ENCODE results near the gene LINGO4. TPM values are rescaled to one million over a fixed set of nuclear protein-coding genes. Genes with fewer than 3 reads are reported as not detected.

LINGO4 gene
- total RNA-seq, 1 experiment from 2014 or later = not detected

DNA sequence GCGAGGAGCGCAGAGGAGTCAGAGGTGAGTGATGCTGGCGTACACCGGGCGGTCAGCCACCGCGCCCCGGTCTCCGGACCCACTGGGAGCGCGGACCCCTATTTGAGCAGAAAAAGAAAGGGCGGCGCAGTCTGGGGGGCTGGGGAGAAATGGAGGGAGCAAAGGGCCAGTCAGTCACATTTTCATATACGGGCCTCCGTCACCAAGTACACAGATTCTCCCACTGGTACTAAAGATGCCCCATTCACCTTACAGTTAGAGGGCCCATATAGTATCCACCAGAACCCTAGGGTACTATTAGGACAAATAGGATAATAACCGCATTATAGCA, 33.8 kb upstream of the LINGO4 start (continued):
- TF ChIP-seq, protein P1, sequence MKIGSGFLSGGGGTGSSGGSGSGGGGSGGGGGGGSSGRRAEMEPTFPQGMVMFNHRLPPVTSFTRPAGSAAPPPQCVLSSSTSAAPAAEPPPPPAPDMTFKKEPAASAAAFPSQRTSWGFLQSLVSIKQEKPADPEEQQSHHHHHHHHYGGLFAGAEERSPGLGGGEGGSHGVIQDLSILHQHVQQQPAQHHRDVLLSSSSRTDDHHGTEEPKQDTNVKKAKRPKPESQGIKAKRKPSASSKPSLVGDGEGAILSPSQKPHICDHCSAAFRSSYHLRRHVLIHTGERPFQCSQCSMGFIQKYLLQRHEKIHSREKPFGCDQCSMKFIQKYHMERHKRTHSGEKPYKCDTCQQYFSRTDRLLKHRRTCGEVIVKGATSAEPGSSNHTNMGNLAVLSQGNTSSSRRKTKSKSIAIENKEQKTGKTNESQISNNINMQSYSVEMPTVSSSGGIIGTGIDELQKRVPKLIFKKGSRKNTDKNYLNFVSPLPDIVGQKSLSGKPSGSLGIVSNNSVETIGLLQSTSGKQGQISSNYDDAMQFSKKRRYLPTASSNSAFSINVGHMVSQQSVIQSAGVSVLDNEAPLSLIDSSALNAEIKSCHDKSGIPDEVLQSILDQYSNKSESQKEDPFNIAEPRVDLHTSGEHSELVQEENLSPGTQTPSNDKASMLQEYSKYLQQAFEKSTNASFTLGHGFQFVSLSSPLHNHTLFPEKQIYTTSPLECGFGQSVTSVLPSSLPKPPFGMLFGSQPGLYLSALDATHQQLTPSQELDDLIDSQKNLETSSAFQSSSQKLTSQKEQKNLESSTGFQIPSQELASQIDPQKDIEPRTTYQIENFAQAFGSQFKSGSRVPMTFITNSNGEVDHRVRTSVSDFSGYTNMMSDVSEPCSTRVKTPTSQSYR (CRISPR knock-in tag; IDR thresholded peaks at IDR 0.05) = no peak
- TF ChIP-seq, protein P2, sequence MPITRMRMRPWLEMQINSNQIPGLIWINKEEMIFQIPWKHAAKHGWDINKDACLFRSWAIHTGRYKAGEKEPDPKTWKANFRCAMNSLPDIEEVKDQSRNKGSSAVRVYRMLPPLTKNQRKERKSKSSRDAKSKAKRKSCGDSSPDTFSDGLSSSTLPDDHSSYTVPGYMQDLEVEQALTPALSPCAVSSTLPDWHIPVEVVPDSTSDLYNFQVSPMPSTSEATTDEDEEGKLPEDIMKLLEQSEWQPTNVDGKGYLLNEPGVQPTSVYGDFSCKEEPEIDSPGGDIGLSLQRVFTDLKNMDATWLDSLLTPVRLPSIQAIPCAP (CRISPR knock-in tag; IDR thresholded peaks at IDR 0.05) = no peak
- TF ChIP-seq, protein P3, sequence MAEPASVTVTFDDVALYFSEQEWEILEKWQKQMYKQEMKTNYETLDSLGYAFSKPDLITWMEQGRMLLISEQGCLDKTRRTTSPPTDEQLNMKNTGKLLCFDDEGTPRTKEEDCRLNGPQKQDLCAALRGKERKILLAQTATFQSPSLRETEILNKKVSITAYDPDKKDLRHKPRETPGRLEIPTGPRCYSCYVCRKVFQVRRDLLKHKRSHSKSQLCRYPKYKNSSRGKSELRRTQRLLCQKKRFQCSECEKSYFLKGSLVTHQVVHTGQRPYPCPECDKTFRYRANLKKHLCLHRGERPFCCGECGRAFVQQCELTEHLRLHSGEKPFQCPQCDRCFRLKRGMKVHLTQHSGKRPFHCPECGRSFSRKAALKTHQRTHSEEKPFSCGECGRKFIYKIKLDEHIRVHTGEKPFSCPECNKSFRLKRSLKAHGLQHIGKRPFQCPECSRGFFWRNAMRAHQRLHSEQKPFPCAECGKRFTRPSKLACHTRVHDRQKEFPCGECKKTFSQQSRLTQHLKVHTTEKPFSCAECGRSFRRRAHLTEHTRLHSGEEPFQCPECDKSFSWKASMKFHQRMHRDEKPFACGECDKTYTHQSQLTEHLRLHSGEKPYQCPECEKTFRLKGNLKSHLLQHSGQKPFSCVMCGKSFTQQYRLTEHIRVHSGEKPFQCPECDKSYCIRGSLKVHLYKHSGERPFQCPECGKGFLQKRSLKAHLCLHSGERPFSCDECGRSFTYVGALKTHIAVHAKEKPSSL (CRISPR knock-in tag; conservative IDR thresholded peaks at IDR 0.05) = no peak
- TF ChIP-seq NFE2L1 (CRISPR knock-in tag; IDR thresholded peaks at IDR 0.05) = no peak
- no peak for TF ChIP-seq ZNF138 (CRISPR knock-in tag; conservative IDR thresholded peaks at IDR 0.05)
- TF ChIP-seq, protein P4, sequence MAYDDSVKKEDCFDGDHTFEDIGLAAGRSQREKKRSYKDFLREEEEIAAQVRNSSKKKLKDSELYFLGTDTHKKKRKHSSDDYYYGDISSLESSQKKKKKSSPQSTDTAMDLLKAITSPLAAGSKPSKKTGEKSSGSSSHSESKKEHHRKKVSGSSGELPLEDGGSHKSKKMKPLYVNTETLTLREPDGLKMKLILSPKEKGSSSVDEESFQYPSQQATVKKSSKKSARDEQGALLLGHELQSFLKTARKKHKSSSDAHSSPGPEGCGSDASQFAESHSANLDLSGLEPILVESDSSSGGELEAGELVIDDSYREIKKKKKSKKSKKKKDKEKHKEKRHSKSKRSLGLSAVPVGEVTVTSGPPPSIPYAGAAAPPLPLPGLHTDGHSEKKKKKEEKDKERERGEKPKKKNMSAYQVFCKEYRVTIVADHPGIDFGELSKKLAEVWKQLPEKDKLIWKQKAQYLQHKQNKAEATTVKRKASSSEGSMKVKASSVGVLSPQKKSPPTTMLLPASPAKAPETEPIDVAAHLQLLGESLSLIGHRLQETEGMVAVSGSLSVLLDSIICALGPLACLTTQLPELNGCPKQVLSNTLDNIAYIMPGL (CRISPR knock-in tag; IDR thresholded peaks at IDR 0.05) = no peak
- TF ChIP-seq, protein P5, sequence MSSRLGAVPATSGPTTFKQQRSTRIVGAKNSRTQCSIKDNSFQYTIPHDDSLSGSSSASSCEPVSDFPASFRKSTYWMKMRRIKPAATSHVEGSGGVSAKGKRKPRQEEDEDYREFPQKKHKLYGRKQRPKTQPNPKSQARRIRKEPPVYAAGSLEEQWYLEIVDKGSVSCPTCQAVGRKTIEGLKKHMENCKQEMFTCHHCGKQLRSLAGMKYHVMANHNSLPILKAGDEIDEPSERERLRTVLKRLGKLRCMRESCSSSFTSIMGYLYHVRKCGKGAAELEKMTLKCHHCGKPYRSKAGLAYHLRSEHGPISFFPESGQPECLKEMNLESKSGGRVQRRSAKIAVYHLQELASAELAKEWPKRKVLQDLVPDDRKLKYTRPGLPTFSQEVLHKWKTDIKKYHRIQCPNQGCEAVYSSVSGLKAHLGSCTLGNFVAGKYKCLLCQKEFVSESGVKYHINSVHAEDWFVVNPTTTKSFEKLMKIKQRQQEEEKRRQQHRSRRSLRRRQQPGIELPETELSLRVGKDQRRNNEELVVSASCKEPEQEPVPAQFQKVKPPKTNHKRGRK (CRISPR knock-in tag; IDR thresholded peaks at IDR 0.05; ENCODE audit: borderline replicate concordance) = no peak
- TF ChIP-seq, protein P6, sequence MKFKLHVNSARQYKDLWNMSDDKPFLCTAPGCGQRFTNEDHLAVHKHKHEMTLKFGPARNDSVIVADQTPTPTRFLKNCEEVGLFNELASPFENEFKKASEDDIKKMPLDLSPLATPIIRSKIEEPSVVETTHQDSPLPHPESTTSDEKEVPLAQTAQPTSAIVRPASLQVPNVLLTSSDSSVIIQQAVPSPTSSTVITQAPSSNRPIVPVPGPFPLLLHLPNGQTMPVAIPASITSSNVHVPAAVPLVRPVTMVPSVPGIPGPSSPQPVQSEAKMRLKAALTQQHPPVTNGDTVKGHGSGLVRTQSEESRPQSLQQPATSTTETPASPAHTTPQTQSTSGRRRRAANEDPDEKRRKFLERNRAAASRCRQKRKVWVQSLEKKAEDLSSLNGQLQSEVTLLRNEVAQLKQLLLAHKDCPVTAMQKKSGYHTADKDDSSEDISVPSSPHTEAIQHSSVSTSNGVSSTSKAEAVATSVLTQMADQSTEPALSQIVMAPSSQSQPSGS (CRISPR knock-in tag; IDR thresholded peaks at IDR 0.05; ENCODE audit: borderline replicate concordance, low read depth) = no peak
- no peak for TF ChIP-seq ZNF671 (CRISPR knock-in tag; IDR thresholded peaks at IDR 0.05)

DNA sequence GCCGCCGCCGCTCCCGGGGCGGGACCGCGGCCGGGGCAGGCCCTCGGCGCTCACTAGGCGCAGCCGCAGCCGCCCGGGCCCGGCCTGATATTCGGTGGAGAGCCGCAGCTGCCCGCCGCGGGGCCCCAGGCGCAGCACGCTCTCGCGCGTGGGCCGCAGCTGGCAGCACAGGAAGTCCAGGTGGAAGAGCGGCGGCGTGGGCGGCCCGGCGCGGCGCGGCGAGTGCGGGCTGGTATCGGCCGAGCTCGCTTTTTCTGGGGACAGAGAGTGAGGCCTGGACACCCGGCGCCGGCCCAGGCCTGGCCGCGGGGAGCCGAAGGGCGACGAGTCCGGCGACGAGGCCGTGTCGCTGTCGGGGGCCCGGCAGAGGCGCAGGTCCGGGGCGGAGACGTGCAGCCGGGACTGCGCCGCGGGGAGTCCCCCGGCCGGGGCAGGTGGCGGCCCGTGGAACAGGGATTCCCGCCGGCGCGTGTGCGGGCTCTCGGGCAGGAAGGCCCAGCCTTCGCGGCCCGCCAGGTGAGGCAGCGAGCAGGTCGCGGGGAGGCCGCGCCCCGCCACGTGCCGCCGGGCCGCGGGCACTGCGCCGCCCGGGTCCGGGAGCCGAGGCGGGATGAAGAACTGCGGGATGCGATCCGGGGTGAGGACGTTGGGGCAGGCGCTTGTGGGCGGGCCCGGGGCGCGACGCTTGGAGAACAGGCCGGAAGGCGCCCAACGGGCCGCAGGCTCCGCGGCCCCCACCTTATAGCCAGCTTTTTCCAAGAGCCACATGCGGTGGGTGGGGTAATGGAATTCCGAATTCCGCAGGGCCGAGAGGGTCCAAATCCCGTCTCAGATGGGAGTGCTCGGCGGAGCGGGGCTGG, 33.2 kb upstream of the LINGO4 start:
- H3K4me3 Mint-ChIP-seq = peak overlapping the region; percentile 88
- no peak overlapping the region for H3K27ac Mint-ChIP-seq
- H3K9me3 Mint-ChIP-seq = no peaks in the 10 kb centered on the region
- ATAC-seq = no peak
- POLR2A ChIA-PET = interaction anchor here (1.0 to 2.1 kb wide), 5 partner anchors 43 to 327 kb away, joined by 3 to 6 read pairs (median 4); partner anchors contain the start of genes CELF3, CGN, S100A11 and SNX27
- peaks cover 26% of the 10 kb centered on the region for H3K4me1 Mint-ChIP-seq
- CTCF ChIA-PET = interaction anchor here (0.6 to 3.1 kb wide), 15 partner anchors 8 to 197 kb away, joined by 3 to 24 read pairs (median 5); partner anchors contain the start of genes CELF3, RIIAD1, TDRKH and THEM5
- H3K27me3 Mint-ChIP-seq (ENCODE audit: low read depth) = peaks cover 36% of the 10 kb centered on the region
- peaks cover 3% of the 10 kb centered on the region; the same call in 1 of the 2 replicates for H3K36me3 Mint-ChIP-seq
- DNase-seq (ENCODE audit: low spot score) = peak; percentile 54
- TF ChIP-seq, protein P2 (CRISPR knock-in tag; IDR thresholded peaks at IDR 0.05) = 0 out of 2 replicates have a peak, but pooled peaks have one; percentile 28
- TF ChIP-seq ZNF263 (CRISPR knock-in tag; IDR thresholded peaks at IDR 0.05; ENCODE audit: low read depth) = peak; percentile 50
- TF ChIP-seq ETV6 (CRISPR knock-in tag; IDR thresholded peaks at IDR 0.05) = peak; percentile 80; the same call in 1 of the 2 replicates
- no peak for TF ChIP-seq GRHL2 (CRISPR knock-in tag; IDR thresholded peaks at IDR 0.05; ENCODE audit: insufficient replicate concordance, severe bottlenecking)
- TF ChIP-seq, protein P7, sequence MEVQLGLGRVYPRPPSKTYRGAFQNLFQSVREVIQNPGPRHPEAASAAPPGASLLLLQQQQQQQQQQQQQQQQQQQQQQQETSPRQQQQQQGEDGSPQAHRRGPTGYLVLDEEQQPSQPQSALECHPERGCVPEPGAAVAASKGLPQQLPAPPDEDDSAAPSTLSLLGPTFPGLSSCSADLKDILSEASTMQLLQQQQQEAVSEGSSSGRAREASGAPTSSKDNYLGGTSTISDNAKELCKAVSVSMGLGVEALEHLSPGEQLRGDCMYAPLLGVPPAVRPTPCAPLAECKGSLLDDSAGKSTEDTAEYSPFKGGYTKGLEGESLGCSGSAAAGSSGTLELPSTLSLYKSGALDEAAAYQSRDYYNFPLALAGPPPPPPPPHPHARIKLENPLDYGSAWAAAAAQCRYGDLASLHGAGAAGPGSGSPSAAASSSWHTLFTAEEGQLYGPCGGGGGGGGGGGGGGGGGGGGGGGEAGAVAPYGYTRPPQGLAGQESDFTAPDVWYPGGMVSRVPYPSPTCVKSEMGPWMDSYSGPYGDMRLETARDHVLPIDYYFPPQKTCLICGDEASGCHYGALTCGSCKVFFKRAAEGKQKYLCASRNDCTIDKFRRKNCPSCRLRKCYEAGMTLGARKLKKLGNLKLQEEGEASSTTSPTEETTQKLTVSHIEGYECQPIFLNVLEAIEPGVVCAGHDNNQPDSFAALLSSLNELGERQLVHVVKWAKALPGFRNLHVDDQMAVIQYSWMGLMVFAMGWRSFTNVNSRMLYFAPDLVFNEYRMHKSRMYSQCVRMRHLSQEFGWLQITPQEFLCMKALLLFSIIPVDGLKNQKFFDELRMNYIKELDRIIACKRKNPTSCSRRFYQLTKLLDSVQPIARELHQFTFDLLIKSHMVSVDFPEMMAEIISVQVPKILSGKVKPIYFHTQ (CRISPR knock-in tag; IDR thresholded peaks at IDR 0.05) = no peak
- no peak for TF ChIP-seq ZBTB21 (CRISPR knock-in tag; IDR thresholded peaks at IDR 0.05; ENCODE audit: borderline replicate concordance)
- TF ChIP-seq SOX15 (CRISPR knock-in tag; IDR thresholded peaks at IDR 0.05) = no peak
- peak; percentile 68 for TF ChIP-seq FOXK1 (CRISPR knock-in tag; IDR thresholded peaks at IDR 0.05)
- TF ChIP-seq CREB1 (CRISPR knock-in tag; IDR thresholded peaks at IDR 0.05) = no peak
- TF ChIP-seq JUN (CRISPR knock-in tag; IDR thresholded peaks at IDR 0.05) = 0 out of 2 replicates have a peak, but pooled peaks have one; percentile 18
- no peak for TF ChIP-seq SMAD3 (CRISPR knock-in tag; IDR thresholded peaks at IDR 0.05; ENCODE audit: borderline replicate concordance)
